ENCODE results near the gene MEGF11.

DNA sequence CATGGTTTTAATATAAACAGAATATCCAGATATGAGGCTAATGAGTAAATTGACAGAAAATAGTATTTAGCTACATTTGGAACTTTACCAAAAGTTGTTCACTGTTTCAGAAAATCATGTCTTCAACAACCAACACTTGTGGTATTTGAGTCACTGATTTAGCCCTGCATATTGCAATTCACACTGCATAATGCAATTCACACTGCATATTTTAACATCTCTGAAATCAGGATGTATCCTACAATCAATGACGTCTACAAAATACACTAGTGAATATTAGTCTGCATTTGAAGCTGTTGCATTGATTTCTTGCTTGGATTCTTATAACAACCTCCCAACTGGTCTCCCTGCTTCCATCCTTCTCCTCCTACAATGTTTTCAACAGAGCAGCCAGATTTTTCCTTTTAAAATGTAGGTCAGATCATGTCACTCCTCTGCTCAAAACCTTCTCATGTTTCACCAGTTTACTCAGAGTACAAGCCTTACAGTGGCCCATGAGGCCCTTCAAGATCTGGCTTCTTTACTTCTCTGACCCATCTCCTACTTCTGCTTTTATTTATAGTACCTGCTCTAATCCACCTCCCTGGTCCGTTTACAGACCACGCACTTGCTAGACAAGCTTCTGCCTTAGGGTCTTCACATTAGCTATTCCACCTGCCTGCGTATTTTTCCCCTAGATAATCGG, 395.7 kb downstream of the MEGF11 start:
- TF ChIP-seq SP1 (IDR thresholded peaks at IDR 0.05; ENCODE audit: low read depth) = no peak
- TF ChIP-seq, protein P1, sequence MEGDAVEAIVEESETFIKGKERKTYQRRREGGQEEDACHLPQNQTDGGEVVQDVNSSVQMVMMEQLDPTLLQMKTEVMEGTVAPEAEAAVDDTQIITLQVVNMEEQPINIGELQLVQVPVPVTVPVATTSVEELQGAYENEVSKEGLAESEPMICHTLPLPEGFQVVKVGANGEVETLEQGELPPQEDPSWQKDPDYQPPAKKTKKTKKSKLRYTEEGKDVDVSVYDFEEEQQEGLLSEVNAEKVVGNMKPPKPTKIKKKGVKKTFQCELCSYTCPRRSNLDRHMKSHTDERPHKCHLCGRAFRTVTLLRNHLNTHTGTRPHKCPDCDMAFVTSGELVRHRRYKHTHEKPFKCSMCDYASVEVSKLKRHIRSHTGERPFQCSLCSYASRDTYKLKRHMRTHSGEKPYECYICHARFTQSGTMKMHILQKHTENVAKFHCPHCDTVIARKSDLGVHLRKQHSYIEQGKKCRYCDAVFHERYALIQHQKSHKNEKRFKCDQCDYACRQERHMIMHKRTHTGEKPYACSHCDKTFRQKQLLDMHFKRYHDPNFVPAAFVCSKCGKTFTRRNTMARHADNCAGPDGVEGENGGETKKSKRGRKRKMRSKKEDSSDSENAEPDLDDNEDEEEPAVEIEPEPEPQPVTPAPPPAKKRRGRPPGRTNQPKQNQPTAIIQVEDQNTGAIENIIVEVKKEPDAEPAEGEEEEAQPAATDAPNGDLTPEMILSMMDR (IDR thresholded peaks at IDR 0.05 in 2 of 3, conservative IDR thresholded peaks at IDR 0.05 in 1 of 3; ENCODE audit: borderline replicate concordance in 1 of 3, insufficient read depth in 1 of 3, low read depth in 2 of 3, low read length in 2 of 3) = no peak
- no peak for TF ChIP-seq EGR1 (IDR thresholded peaks at IDR 0.05; ENCODE audit: low read depth)
- TF ChIP-seq ZFX (IDR thresholded peaks at IDR 0.05) = no peak
- TF ChIP-seq, protein P2, sequence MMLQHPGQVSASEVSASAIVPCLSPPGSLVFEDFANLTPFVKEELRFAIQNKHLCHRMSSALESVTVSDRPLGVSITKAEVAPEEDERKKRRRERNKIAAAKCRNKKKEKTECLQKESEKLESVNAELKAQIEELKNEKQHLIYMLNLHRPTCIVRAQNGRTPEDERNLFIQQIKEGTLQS (IDR thresholded peaks at IDR 0.05) = no peak
- no peak for TF ChIP-seq RAD21 (IDR thresholded peaks at IDR 0.05; ENCODE audit: low read depth)
